Gastrocnemius medialis (tissue), 4 donors: ENCODE measurements around the gene SULT1C3. TPM values are rescaled to one million over a fixed set of nuclear protein-coding genes. Genes with fewer than 3 reads are reported as not detected.

Experiments
- ATAC-seq, 2 donors: fragments of 150-250 bp; one replicate each; pipeline ENCODE4 v1.9.1; 2016
- DNase-seq, 2 donors: peaks; one replicate each; pipeline ENCODE4 v3.0.0-alpha.2; 2019
- H3K27ac ChIP-seq, 4 donors: fragments of 200-600 bp; sonication (generic); 1 replicate in 1 of 4; 2 replicates in 3 of 4; pipeline ENCODE4 v1.5.1; 2016 to 2018; ENCODE audit warnings: mild to moderate bottlenecking in 2 of 4, moderate library complexity in 1 of 4
- H3K27me3 ChIP-seq, 3 donors: fragments of 200-600 bp; sonication (generic) in 2 of 3; 1 replicate in 1 of 3; 2 replicates in 2 of 3; pipeline versions ENCODE4 v1.5.1 to v1.6.0; 2016 to 2019; ENCODE audit warnings: mild to moderate bottlenecking in 1 of 3, moderate library complexity in 1 of 3
- H3K36me3 ChIP-seq, 2 donors: fragments of 200-600 bp; sonication (generic) in 1 of 2; one replicate each; pipeline ENCODE4 v1.5.1; 2017 to 2018
- H3K4me1 ChIP-seq, 2 donors: fragments of 200-600 bp; sonication (generic) in 1 of 2; one replicate each; pipeline ENCODE4 v1.5.1; 2016 to 2017; ENCODE audit warnings: mild to moderate bottlenecking in 2 of 2
- H3K4me3 ChIP-seq, 4 donors: fragments of 200-600 bp; sonication (generic) in 3 of 4; 1 replicate in 1 of 4; 2 replicates in 3 of 4; pipeline ENCODE4 v1.5.1; 2016 to 2019; ENCODE audit warnings: mild to moderate bottlenecking in 2 of 4
- H3K9me3 ChIP-seq, 3 donors: fragments of 200-600 bp; sonication (generic) in 2 of 3; 1 replicate in 1 of 3; 2 replicates in 2 of 3; pipeline ENCODE4 v1.5.1; 2016 to 2019
- CTCF ChIP-seq, 5 experiments: fragments of 450-650 bp in 3 of 5; fragments of 200-600 bp in 2 of 5; sonication (generic) in 2 of 5; IDR thresholded peaks in 4 of 5; conservative IDR thresholded peaks in 1 of 5; 1 replicate in 4 of 5; 2 replicates in 1 of 5; pipeline ENCODE4 v1.5.1; 2016 to 2019; ENCODE audit warnings: antibody characterized with exemption in 5 of 5, mild to moderate bottlenecking in 3 of 5, moderate library complexity in 3 of 5
- POLR2A ChIP-seq, 2 donors: fragments of 450-650 bp; IDR thresholded peaks; one replicate each; pipeline ENCODE4 v1.6.1; 2017; ENCODE audit warnings: antibody characterized with exemption in 2 of 2, mild to moderate bottlenecking in 2 of 2, moderate library complexity in 2 of 2
- in situ Hi-C, 4 donors: fragments of 200-750 bp; cut with MboI; loops; one replicate each; pipeline versions ENCODE4 v1.15.0 to v1.8.0; 2017; ENCODE audit warnings: low sequenced_read_pairs in 4 of 4
- intact Hi-C: fragments of 100-400 bp; cut with DNase I; formaldehyde crosslinking; loops from one replicate; pipeline ENCODE4 v1.15.1; 2023; ENCODE audit warnings: low total_unique reads
- total RNA-seq, 4 donors: library from RNA; depleted of rRNA; stranded (reverse); fragments of >200 nt; gene quantifications; one replicate each; pipeline versions ENCODE4 v1.1.0 to v1.2.3, GENCODE V29; 2016

Gene SULT1C3
- total RNA-seq, 4 donors from 2014 or later = not detected

DNA sequence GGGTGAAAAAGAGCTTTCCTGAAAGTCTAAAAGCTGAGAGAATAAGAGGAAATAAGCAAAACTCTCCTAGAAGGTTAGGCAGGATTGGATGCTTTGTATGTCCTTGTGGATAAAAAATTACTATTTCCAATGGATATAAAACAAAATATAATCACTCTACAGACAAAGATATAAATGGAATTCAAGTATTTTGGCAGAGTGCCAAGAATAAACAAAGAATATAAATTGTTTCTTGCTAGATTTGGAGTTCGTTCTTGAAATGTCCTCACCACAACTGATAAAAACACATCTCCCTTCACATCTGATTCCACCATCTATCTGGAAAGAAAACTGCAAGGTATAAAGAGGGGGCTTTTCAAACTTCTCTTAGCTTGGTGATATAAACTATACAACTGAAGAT, 13.3 kb downstream of the SULT1C3 start:
- in situ Hi-C loops (no loop called here), intact Hi-C loops (no loop called here)
- Histone ChIP-seq H3K4me3 (no peak overlapping the region), H3K9me3 (no peaks in the 10 kb centered on the region), H3K27ac (no peak overlapping the region), H3K36me3 (no peaks in the 10 kb centered on the region), H3K4me1 (no peaks in the 10 kb centered on the region), H3K27me3 (no peaks in the 10 kb centered on the region)
- DNase-seq (no peak), ATAC-seq (no peak)
- TF ChIP-seq POLR2A (IDR thresholded peaks at IDR 0.05) = no peak
- no peak for TF ChIP-seq CTCF (IDR thresholded peaks at IDR 0.05 in 4 of 5, conservative IDR thresholded peaks at IDR 0.05 in 1 of 5)

- in situ Hi-C loops (no loop called here), intact Hi-C loops (no loop called here)
- Histone ChIP-seq H3K36me3 (no peaks in the 10 kb centered on the region), H3K27ac (no peak overlapping the region), H3K4me3 (no peak overlapping the region), H3K4me1 (no peaks in the 10 kb centered on the region), H3K27me3 (no peaks in the 10 kb centered on the region), H3K9me3 (no peaks in the 10 kb centered on the region)
- ATAC-seq (no peak), DNase-seq (no peak)
- TF ChIP-seq POLR2A (IDR thresholded peaks at IDR 0.05) (no peak), CTCF (IDR thresholded peaks at IDR 0.05 in 4 of 5, conservative IDR thresholded peaks at IDR 0.05 in 1 of 5) (no peak)
Measured at GRCh38 chr2:108257757-108258331, 18.1 kb downstream of the SULT1C3 start.

- Histone ChIP-seq H3K4me1 (no peaks in the 10 kb centered on the region), H3K27me3 (no peaks in the 10 kb centered on the region), H3K4me3 (no peak overlapping the region), H3K27ac (no peak overlapping the region), H3K36me3 (no peaks in the 10 kb centered on the region), H3K9me3 (no peaks in the 10 kb centered on the region)
- no peak for TF ChIP-seq CTCF (IDR thresholded peaks at IDR 0.05 in 4 of 5, conservative IDR thresholded peaks at IDR 0.05 in 1 of 5)
- no peak for TF ChIP-seq POLR2A (IDR thresholded peaks at IDR 0.05)
- no peak for ATAC-seq
- in situ Hi-C loops = no loop called here
- no peak for DNase-seq
- intact Hi-C loops = no loop called here
Measured at GRCh38 chr2:108260773-108261172, 21.0 kb downstream of the SULT1C3 start.

DNA sequence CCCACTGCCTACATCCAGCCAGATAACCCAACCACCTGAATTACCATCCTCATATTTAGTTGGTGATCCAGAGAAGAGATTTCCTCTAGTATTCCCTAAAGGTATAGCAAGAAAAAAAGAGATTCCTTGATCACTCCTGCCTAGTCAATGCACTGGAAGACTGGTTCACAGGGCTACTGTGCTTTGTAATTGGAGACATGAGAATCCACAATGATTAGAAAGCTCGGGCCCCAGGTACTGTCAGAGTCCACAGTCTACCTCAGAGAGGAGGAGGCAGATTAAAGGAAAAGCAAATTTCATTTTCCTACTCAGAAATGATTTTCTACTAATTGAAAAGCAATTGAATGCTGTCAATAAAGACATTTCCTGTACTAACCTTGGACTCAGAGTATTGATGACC, 22.3 kb downstream of the SULT1C3 start:
- H3K9me3 ChIP-seq = no peaks in the 10 kb centered on the region
- no peak overlapping the region for H3K27ac ChIP-seq
- H3K36me3 ChIP-seq = no peaks in the 10 kb centered on the region
- no peaks in the 10 kb centered on the region for H3K27me3 ChIP-seq
- no peak for ATAC-seq
- no peaks in the 10 kb centered on the region for H3K4me1 ChIP-seq
- H3K4me3 ChIP-seq = no peak overlapping the region
- intact Hi-C loops = no loop called here
- no peak for DNase-seq
- in situ Hi-C loops = no loop called here
- no peak for TF ChIP-seq CTCF (IDR thresholded peaks at IDR 0.05 in 4 of 5, conservative IDR thresholded peaks at IDR 0.05 in 1 of 5)
- TF ChIP-seq POLR2A (IDR thresholded peaks at IDR 0.05) = no peak

DNA sequence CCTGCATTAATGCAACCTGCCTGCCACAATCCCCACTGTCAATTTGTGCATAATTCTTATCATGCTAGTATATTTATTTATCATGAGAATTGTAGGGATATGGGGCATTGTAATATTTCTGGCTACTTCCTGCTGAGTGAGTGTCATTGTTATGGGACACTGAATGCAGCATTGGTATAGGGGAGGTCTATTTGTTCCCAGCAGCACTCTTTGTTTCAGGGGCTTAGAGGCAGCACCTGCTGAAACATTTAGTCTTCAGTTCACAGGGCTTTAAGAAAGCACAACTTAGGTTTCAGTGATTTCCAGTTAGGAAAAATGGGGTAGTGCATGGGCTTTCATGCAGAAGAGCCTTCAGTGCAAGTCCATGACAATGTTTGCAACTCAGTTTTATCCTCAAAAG, 23.6 kb downstream of the SULT1C3 start:
- no peak overlapping the region for H3K4me3 ChIP-seq
- no peak for DNase-seq
- in situ Hi-C loops = no loop called here
- intact Hi-C loops = no loop called here
- no peak overlapping the region for H3K27ac ChIP-seq
- TF ChIP-seq CTCF (IDR thresholded peaks at IDR 0.05 in 4 of 5, conservative IDR thresholded peaks at IDR 0.05 in 1 of 5) (no peak), POLR2A (IDR thresholded peaks at IDR 0.05) (no peak)
- no peaks in the 10 kb centered on the region for H3K27me3 ChIP-seq
- H3K36me3 ChIP-seq = no peaks in the 10 kb centered on the region
- ATAC-seq = no peak
- H3K9me3 ChIP-seq = no peaks in the 10 kb centered on the region
- H3K4me1 ChIP-seq = no peaks in the 10 kb centered on the region
